NK-92 (cell line): ENCODE measurements around the gene GDF11.
"Not testable (repeated sequence)": the region's sequence is repeated elsewhere in the genome, so short reads cannot be mapped to it uniquely, and the experiment has no call there.

Experiments
- DNase-seq: peaks from one replicate; lab custom pipeline; 2025; ENCODE audit not compliant: unreplicated experiment; lab: John Stamatoyannopoulos, UW

GDF11 gene

DNA sequence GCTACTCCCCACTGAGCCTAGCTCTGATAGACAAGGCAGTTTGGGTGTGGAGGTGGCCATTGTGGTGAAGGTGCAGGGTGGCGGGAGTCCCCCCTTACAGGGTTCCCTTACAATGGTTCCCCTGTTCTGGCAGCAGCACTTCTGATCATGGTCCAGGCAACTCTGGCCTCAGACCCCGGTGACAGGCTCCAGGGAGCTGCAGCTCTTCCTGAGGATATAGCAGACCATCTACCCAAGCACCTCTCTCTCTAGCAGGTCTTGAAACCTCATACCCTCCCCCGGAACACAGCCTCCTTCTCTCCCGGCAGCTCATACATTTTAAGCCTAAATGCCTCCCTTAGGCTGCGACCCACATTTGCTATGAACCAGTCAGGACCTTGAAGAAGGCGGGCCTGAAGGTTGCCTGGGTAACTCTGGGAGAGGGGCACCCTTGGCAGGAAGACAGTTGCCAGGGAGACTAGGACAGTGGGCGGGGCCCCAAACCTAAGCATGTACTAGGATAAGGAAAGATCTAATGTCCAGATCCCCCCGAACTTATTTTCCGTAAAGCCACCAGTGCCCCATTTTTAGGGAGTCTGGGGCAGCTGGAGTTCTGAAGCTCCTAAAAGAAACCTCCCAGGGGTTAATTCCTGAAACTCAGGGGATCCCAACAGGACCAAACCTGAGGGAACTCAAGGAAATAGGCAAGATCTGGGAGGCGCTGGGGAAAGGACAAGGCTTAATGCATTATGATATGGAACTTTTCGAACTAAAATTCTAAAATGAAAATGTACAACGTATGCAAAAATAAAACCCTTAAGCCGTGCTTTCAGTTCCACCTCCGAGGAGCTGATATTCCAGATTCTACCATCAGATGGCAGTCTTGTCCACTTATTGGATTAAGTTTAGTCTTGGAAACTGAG is 4.5 kb upstream of the GDF11 start:
- no peak for DNase-seq

DNA sequence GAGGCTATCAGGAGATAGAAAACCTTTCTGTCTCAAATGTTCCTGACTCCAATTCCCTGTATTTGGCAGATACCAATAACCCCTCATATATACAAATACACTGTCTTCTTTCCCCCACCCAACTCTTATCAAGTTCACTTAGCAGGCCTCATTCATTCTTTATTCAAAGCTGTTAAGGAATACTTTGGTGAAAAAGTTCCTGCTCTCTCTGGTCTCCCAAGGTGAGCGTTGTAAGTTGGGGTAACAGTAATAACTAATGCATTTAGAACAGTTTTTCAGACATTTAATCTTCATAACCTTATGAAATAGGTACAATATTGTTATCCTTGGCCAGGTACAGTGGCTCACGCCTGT is 3.9 kb upstream of the GDF11 start:
- DNase-seq: no peak

DNA sequence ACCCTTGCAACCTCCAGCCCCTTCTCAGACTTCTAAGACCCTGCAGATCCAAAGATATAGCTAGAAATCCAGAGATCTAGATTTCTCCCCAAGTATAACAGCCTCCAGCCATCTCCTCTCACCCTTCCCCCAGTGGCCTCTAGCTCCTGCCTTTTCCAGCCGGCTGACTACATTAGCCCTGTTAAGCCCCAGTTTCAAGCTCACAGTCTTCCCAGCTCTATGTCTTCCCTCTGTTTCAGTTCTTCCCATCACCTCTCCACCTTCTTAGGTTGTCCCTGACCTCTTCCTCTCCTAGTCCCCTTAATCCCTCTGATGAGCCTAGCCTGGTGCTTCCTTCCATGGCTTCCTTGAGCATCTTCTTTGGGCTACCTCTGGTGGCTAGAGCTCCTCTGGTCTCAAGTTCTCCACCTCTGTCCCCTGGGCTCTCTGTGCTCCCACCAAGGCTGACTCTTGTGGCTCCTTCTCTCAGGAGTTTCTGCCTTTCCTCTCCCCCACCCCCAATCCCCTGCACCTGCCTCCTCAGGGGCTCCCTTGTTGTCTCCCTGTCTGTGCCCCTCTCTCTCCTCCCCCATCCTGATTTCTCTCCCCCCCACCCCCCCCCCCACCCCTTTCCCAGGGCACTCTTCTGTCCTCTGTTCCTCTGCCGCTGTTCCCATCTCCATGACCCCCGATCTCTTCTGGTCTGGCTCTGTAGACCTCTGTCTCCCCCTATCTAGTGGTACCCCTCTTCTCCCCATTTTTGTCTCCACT is 816 bp upstream of the GDF11 start:
- DNase-seq: no peak

DNA sequence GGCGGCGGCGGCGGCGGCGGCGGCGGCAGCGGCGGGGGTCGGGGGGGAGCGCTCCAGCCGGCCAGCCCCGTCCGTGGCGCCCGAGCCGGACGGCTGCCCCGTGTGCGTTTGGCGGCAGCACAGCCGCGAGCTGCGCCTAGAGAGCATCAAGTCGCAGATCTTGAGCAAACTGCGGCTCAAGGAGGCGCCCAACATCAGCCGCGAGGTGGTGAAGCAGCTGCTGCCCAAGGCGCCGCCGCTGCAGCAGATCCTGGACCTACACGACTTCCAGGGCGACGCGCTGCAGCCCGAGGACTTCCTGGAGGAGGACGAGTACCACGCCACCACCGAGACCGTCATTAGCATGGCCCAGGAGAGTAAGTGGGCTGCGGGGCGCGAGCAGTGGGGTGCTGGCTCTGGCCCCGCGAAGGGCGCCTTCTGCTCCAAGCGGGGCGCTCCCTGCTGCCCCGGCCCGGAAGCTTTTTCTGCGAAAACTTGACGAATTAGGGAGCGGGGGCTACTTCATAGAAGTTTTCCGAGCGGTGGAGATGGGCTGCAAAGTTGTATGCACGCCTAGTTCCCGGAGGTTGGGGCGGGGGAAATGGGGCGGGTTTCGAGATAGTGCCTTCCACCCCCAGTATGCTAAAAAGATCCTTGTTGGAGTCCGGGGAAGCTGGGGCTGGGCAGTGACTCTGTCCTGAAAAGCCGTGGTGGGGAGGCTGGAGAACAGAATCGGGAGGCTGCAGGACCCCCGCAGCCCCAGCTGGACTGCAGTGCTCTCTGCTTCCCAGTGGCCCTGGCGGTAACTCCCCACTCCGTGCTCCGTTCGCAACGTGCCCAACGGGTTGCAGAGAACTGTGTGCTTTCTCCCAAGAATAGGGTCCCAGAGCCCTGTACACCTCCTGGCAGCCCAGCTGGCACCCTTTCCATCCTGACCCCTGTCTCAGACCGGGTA is 751 bp downstream of the GDF11 start:
- no peak for DNase-seq

DNA sequence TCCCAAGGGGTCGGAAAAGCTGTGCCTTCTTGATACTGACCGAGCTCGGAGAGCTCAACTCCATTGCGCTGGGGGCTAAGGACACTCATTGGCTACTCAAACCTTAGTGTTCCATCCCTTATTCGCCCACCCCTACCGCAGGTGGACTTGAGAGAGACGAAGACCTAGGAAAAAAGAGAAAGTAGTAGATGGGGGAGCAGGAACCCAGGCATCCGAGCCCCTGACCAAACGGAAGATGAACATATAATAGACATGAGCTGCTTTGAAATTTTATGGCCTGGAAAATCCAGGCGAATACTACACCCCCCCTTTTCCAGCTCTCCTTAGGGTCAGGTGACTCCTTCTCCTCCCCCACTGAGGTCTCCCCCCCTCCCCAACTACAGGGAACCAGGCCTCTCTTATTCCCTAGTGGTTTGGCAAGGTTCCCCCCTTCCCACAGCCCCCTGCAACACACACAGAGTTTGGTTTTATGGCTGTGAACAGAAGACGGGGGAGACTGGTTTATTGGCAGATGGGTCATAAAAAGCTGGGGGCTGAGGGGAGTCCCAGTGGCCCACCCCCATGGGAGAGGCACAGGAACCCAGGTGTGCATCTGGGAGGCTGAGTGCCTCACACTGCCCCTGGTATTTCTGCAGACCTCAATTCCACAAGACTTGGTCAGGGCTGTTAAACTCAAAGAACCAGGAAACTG is 1.6 kb downstream of the GDF11 start:
- DNase-seq: no peak

DNA sequence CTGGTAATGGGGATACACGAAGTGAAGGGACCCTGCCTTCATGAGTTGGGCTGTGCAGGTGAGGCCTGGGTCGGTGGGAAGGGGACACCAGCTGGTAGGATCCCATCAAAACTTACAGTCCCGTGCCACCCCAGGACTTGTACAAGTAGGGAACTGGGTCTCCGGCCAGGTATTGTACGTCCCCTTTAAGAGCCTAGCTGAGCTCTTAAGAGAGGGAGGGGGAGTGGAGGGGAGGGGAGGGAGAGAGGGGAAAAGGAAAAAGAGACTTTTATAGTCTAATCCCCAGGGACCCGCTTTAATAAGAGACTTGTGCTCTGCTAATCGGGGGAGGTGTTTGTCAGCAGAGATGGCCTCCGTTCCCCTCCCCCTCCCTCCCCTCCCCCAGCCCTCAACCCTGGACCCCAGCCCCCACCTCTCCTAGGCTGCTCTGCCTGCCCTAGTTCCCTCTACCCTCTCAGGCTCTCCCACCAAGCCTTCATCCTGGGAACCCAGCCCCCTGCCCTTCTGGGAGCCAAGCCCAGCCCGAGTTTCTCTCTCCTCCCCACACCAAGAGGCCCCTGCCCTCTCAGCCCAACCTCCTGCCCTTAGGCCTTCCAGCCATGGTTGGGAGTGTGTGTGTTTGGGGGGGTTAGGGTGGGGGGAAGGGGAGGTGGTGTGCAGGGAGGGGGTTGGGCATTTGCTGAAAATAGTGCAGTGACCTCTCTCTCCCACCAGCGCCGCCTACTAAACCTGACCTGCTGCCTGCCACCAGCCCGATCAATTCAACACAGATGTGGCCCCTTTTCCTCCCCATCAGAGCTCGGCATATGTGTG is 2.6 kb downstream of the GDF11 start:
- DNase-seq: no peak

DNA sequence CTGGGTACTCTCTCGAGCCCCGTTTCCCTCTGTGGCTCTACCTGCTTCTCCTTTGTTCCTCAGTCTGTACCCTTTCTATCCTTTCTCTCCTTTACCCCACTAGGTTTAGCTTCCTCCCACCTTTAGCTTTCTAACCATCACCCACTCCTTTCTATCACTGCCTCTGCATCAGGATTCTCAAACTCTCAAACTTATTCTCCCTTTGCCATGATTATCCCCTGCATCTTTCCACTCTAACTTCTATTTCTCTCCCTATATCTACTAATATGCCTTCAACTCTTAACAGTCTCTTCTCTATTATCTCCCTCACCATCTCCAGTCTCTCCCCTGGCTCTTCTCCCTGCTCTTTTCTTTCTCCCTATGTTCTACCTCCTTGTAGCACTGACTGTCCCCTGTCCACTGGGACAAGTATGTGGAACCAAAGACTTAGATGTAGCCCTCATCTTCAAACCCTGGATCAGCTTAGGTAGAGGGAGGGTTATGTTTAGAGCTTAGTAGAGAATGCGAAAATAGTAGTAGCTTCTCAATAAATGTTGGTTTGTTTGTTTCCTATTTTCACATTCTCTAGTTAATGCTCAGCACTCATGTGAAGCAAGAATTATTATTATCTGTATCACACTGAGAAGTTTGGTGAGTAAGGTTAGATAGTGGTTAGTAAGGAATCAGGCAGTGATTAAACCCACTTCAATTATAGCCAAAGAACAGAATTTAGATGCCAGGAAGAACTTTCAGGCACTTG is 3.4 kb downstream of the GDF11 start:
- no peak for DNase-seq

DNA sequence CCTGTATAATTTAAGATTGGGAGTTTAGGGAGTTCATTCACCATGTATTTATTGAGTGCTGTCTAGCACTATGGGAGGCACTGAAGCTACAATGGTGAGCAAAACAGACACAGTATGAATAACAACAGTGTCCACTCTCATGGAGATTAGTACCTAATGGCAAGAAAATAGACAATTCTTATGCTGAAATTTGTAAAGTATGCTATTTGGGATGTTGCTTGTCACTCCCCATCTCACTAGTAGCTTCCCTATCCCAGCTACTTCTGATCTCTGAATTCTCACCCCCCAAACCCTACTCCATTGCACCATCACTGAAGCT is 4.0 kb downstream of the GDF11 start:
- no peak for DNase-seq

DNA sequence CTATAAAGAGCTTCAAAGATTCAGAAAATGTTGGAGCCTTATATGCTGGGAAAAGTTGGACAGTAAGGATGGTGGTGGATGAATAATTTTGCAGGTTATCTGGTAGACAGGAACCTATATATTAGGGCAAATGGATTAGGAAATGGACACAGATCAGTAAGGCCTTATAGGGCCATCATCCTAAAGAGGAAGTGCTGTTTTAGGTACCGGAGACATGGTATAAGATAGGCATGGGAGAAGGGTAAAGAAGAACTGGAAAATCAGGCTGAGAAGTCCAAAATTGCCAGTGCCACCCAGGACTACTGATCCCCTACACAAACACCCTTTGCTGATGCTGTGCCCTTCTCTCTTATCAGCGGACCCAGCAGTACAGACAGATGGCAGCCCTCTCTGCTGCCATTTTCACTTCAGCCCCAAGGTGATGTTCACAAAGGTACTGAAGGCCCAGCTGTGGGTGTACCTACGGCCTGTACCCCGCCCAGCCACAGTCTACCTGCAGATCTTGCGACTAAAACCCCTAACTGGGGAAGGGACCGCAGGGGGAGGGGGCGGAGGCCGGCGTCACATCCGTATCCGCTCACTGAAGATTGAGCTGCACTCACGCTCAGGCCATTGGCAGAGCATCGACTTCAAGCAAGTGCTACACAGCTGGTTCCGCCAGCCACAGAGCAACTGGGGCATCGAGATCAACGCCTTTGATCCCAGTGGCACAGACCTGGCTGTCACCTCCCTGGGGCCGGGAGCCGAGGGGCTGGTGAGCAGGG is 5.5 kb downstream of the GDF11 start:
- no peak for DNase-seq

DNA sequence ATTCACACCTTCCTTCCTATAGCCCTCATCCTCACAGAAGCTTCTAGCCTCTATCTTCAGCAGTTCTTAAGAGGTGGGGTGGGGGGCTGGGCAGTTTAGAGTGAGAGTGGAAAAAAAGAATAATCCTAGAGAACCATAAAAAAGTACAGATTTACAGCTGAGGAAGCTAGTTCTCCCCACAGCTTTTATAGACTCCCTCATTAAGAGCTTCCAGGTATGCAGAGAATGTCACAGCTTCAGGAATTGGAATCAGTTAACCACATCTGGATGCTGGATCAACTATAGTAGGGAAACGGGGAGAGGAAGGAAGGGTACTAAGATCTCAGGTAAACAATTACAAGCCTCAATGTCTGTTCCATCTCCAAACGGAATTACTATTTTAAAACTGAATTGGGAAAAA is 12.3 kb downstream of the GDF11 start:
- no peak for DNase-seq

DNA sequence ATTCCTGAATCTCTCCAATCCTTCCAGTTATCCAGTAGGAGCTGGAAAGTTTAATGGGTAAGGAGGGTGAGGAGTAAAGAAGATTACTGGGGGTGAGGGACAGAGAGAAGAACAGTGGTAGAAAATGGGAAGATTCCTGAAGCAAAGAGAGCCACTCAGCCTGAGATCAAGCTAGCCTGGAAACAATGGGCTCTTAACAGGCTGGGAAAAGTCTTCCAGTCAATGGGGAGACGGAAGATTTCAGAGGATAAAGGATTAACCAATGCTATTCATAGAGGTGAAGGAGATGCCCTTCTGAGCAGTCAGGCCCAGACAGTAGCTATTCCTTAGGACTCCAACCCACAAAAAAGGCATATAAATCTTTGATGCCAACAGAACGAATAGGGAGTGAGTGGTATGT is 14.8 kb downstream of the GDF11 start:
- no peak for DNase-seq

DNA sequence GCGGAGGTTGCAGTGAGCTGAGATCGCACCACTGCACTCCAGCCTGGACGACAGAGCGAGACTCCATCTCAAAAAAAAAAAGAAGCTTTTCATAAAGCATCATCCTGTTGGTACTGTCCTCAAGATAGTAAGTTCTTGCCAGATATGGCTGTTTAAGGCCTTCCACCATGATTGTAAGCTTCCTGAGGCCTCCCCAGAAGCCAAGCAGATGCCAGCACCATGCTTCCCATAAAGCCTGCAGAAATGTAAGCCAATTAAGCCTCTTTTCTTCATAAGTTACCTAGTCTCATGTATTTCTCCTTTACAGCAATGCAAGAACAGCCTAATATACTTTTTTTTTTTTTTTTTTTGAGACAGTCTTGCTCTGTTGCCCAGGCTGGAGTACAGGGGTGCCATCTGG is 15.7 kb downstream of the GDF11 start:
- DNase-seq: not testable (repeated sequence)

DNA sequence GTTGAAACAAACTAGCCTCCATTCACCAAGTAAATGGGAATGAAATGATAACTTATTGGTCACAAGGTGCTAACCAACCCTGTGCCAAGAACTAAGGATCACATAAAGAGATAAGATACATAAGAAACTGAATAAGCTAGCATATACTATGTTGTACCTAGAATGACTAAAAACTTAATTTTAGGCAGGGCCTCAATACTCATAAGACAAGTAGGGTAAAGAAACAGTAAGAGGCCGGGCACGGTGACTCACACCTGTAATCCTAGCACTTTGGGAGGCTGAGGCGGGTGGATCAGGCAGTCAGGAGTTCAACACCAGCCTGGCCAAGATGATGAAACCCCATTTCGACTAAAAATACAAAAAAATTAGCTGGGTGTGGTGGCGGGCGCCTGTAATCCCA is 17.7 kb downstream of the GDF11 start:
- no peak for DNase-seq

DNA sequence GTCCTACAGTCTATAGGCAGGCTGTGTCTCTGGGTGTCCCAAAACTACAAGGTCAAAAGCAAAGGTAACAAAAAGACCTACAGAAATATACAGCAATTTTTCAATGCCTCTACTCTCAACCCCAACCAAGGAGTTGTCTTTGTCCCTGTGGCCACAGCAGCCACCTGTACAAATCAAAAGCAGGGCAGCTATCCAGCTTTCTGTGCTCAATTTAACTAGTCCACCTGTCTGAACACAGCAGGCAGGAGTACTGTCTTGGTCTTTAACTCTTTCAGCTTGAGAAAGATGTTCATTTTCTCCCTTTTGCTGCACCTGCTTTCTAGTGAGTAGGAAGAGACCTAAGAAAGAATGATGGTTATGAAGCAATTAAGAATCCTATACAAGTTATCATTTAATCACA is 19.7 kb downstream of the GDF11 start:
- DNase-seq: no peak

DNA sequence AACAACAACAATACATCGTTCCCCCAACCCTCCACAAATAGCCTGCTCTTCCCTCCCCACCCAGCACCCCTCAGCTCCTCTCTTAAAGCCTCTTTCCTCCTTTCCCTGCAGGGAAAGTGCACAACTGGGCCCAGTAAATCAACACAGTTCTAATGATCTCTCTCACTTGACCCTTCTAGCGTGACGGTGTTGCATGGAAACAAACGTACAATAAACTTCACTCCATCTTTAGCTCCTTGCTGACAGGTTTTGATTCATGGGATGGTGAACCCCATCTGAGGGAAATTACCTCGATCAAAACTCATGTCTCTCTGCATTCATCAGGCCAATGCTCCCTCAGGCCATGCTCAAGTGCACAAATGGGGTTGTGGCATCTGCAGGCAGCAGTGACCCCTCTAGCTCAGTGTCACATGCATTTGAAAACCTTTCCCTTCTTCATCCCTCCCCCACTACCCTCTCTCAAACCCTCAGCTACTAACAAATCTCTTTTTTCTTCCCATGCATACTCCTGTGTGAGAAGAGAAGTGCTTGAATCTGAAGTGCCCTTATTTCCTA is 22.9 kb downstream of the GDF11 start:
- DNase-seq: no peak

DNA sequence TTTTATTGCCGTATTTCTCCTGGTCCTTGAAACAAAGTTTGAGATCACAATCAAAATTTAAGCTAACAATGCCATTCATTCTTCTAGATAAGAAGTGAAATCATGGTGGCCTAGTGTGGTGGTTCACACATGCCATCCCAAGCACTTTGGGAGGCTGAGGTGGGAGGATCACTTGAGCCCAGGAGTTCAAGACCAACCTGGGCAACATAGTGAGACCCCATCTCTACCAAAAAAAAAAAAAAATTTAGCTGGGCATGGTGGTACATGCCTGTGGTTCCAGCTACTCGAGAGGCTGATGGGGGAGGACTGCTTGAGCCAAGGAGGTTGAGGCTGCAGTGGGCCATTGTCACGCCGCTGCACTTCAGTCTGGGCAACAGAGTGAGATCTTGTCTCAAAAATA is 24.2 kb downstream of the GDF11 start:
- no peak for DNase-seq

DNA sequence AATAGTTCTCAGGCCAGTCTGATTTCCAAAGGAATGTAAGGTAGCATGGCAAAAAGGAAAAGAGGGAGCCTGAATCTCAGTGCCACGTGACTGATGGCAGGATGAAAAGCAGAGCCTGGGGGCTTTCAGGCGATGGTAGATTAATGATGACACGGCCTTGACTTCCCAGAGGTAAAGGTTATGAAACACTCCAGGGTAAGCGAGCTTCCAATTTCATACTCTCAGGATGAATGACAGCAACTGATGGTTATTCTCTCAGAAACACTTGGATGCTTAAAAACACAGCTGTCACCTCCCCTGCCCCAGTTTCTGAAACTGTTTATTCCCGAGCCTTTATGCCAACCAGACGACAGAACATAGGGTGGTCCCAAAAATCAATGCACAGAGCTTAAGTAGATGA is 28.8 kb downstream of the GDF11 start:
- DNase-seq: no peak

DNA sequence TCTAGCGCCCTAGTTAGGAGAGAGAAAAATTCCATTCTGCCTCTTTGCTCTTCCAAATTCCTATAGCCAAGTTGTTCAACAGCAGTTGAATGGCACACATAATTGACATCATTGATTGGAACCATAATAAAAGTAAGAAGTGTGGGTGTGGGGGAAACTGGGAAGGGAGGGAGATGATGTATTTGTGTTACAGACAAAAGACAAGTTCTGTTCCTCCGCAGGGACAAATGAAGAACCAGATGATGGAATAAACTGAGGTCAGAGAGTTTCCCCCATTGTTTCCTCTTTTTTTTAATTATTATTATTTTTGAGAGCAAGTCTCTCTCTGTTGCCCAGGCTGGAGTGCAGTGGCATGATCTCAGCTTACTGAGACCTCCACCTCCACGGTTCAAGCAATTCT is 34.9 kb downstream of the GDF11 start:
- DNase-seq: no peak
